Activated CD8-positive, alpha-beta T cell treated with anti-CD3 and anti-CD28 coated beads, Interleukin-2, amount 10 ng/mL, durations not matched to agents 7 days and 5 days (primary cell): ENCODE measurements around the gene ROCK2. TPM values are rescaled to one million over a fixed set of nuclear protein-coding genes. Genes with fewer than 3 reads are reported as not detected.

ENCODE experiments used
- ATAC-seq: fragments of 150-1000 bp; cut with Tn5 transposase; one replicate; pipeline ENCODE4 v1.10.0; 2021; ENCODE audit warnings: moderate library complexity
- CTCF ChIA-PET: fragments of 350-600 bp; sonication (Branson Sonifier 250); formaldehyde crosslinking; loops from one replicate; lab custom pipeline; 2021; ENCODE audit warnings: antibody characterized with exemption; lab: Charles Lee
- POLR2A ChIA-PET: fragments of 350-600 bp; sonication (Branson Sonifier 250); formaldehyde crosslinking; loops from one replicate; lab custom pipeline; 2021; ENCODE audit warnings: antibody characterized with exemption; lab: Charles Lee
- DNase-seq: peaks from one replicate; pipeline ENCODE4 v3.0.0-alpha.2; 2020
- H3K27ac Mint-ChIP-seq: one replicate; pipeline ENCODE4 v1.8.0; 2021; ENCODE audit warnings: mild to moderate bottlenecking, mixed read lengths
- H3K27me3 Mint-ChIP-seq: one replicate; pipeline ENCODE4 v1.8.0; 2021; ENCODE audit warnings: low read depth, mixed read lengths
- H3K36me3 Mint-ChIP-seq: one replicate; pipeline ENCODE4 v1.8.0; 2021; ENCODE audit warnings: low read depth, mixed read lengths
- H3K4me1 Mint-ChIP-seq: one replicate; pipeline ENCODE4 v1.8.0; 2021; ENCODE audit warnings: low read depth, mixed read lengths
- H3K4me3 Mint-ChIP-seq: one replicate; pipeline ENCODE4 v1.8.0; 2021; ENCODE audit warnings: mild to moderate bottlenecking, mixed read lengths
- H3K9me3 Mint-ChIP-seq: one replicate; pipeline ENCODE4 v1.8.0; 2022; ENCODE audit warnings: mixed read lengths; ENCODE audit not compliant: insufficient read depth
- total RNA-seq, 2 experiments: library from RNA; stranded (reverse); gene quantifications; one replicate each; pipeline ENCODE4 v1.2.3, GENCODE V29; 2021

Gene ROCK2
- total RNA-seq, 2 experiments from 2014 or later, result 14.0 to 14.6 TPM

GRCh38 chr2:11314487-11314886 is 29.9 kb downstream of the ROCK2 start:
- POLR2A ChIA-PET, result no interaction called here
- H3K36me3 Mint-ChIP-seq, result peaks cover 4% of the 10 kb centered on the region

DNA sequence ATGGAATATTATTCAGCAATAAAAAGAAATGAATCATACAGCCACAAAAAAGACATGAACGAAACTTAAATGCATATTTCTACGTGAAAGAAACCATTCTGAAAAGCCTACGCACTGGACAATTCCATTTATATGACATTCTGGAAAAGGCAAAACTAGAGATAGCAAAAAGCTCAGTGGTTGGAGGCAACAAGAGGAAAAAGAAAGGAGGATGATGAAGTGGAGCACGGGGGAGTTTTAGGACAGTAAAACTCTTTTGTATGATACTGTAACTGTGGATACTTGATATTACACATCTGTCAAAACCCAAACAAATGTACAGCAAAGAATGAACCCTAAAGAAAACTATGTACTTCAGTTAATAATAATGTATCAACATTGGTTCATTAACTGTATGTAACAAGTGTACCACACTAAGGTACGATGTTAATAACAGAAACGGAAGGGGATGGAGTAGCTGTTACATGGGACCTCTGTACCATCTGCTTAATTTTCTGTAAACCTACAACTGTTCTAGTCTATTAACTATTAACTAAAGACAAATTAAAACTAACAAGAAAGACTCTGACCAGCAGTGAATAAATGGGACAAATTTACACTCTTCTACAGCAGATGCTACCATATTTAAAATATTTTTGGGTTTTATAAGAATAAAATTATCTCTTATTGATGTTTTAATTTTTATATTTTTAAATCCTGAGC is 31.5 kb downstream of the ROCK2 start:
- Mint-ChIP-seq H3K27me3 (no peaks in the 10 kb centered on the region), H3K9me3 (no peaks in the 10 kb centered on the region), H3K4me1 (no peaks in the 10 kb centered on the region), H3K4me3 (no peak overlapping the region), H3K36me3 (no peaks in the 10 kb centered on the region), H3K27ac (no peak overlapping the region)
- no peak for ATAC-seq
- no peak for DNase-seq
- POLR2A ChIA-PET, result no interaction called here
- CTCF ChIA-PET, result no interaction called here

More at GRCh38 chr2:11314487-11314886, 29.9 kb downstream of the ROCK2 start:
- Mint-ChIP-seq H3K27me3 (no peaks in the 10 kb centered on the region), H3K4me1 (no peaks in the 10 kb centered on the region), H3K4me3 (no peak overlapping the region), H3K27ac (no peak overlapping the region), H3K9me3 (no peaks in the 10 kb centered on the region)
- ATAC-seq, result no peak
- CTCF ChIA-PET, result interaction anchor here (1.0 kb wide), 1 partner anchor 18 kb away, joined by 3 read pairs; no protein-coding TSS in a partner anchor
- DNase-seq, result no peak

DNA sequence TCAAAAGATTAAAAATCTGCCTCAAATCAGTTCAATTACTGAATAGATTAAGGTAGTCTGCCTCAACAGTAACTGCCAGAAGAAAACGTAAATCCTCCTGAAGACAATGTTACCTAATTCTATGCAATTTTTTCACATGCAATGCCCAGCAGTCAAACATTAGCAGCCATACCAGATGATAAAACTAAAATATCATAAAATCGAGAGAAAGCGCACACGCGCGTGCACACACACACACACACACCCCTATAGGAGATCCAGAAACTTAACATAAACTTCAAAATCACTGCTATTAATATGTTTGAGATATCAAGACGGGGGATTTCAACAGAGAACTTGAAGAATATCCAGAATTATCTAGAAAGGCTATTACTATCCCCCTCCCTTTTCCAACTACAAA is 32.9 kb downstream of the ROCK2 start:
- no peaks in the 10 kb centered on the region for H3K27me3 Mint-ChIP-seq
- no peak for DNase-seq
- ChIA-PET POLR2A (no interaction called here), CTCF (no interaction called here)
- no peak overlapping the region for H3K4me3 Mint-ChIP-seq
- H3K9me3 Mint-ChIP-seq, result no peaks in the 10 kb centered on the region
- no peaks in the 10 kb centered on the region for H3K36me3 Mint-ChIP-seq
- no peaks in the 10 kb centered on the region for H3K4me1 Mint-ChIP-seq
- H3K27ac Mint-ChIP-seq, result no peak overlapping the region
- ATAC-seq, result no peak

GRCh38 chr2:11310212-11310611 is 34.2 kb downstream of the ROCK2 start:
- ATAC-seq, result no peak
- no peaks in the 10 kb centered on the region for H3K9me3 Mint-ChIP-seq
- H3K27ac Mint-ChIP-seq, result no peak overlapping the region
- ChIA-PET POLR2A (no interaction called here), CTCF (no interaction called here)
- H3K4me1 Mint-ChIP-seq, result peaks cover 1% of the 10 kb centered on the region
- DNase-seq, result no peak
- no peaks in the 10 kb centered on the region for H3K36me3 Mint-ChIP-seq
- no peaks in the 10 kb centered on the region for H3K27me3 Mint-ChIP-seq
- H3K4me3 Mint-ChIP-seq, result no peak overlapping the region

DNA sequence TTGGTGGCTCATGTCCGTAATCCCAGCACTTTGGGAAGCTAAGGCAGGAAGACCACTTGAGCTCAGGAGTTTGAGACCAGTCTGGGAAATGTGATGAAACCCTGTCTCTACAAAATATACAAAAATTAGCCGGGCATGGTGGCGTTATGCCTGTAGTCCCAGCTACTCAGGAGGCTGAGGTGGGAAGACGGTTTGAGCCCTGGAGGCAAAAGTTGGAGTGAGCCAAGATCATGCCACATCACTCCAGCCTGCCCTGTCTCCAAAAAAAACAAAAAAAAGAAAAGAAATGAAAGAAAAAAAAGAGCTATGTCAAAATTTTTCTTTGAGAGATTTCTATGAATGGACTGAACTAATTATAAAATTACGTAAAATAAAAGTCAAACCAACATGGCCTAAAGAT is 34.7 kb downstream of the ROCK2 start:
- ChIA-PET CTCF (no interaction called here), POLR2A (no interaction called here)
- ATAC-seq (no peak), DNase-seq (no peak)
- H3K27me3 Mint-ChIP-seq, result no peaks in the 10 kb centered on the region
- H3K9me3 Mint-ChIP-seq, result no peaks in the 10 kb centered on the region
- H3K36me3 Mint-ChIP-seq, result no peaks in the 10 kb centered on the region
- H3K4me1 Mint-ChIP-seq, result peaks cover 1% of the 10 kb centered on the region
- no peak overlapping the region for H3K27ac Mint-ChIP-seq
- H3K4me3 Mint-ChIP-seq, result no peak overlapping the region

DNA sequence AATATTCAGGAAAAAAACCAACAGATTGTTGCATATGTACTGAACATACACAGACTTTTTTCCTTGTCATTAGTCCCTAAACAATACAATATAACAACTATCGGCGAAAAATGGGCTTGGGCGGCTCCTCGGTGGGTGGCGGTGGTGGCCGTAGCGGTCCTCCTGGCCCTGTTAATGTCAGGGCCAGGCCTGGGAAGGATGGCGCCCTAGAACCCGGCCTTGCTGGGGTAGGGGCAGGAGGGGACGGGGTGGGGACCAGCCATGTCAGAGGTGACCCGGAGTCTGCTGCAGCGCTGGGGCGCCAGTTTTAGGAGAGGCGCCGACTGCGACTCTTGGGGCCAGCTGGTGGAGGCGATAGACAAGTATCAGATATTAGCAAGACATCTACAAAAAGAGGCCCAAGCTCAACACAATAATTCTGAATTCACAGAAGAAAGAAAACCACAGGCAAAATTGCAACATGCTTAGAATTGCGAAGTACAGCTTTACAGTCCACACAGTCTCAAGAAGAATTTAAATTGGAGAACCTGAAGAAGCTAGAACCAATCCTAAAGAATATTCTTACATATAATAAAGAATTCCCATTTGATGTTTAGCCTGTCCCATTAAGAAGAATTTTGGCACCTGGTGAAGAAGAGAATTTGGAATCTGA is 36.5 kb downstream of the ROCK2 start:
- no peak for DNase-seq
- no peaks in the 10 kb centered on the region for H3K9me3 Mint-ChIP-seq
- ChIA-PET CTCF (no interaction called here), POLR2A (no interaction called here)
- no peak overlapping the region for H3K27ac Mint-ChIP-seq
- H3K27me3 Mint-ChIP-seq, result no peaks in the 10 kb centered on the region
- no peak overlapping the region for H3K4me3 Mint-ChIP-seq
- ATAC-seq, result no peak
- no peaks in the 10 kb centered on the region for H3K36me3 Mint-ChIP-seq
- H3K4me1 Mint-ChIP-seq, result peaks cover 1% of the 10 kb centered on the region

DNA sequence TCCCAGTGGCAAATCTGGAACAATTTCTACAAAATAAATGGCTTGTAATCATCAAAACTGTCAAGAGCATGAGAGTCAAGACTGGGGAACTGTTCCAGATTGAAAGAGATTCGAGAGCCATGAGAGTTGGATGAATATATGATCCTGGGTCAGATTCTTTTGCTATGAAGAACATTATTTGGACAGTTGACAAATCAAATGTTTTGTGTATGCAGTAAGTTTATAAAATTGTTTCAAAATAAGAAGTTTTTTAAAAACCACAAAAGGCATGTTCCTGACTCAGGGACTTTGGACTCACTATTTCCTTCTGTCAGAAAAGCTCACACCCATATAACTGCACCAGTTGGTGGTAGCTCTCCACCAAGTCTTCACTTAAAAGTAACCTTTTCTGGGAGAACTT is 38.5 kb downstream of the ROCK2 start:
- peaks cover 1% of the 10 kb centered on the region for H3K4me1 Mint-ChIP-seq
- H3K27ac Mint-ChIP-seq, result no peak overlapping the region
- CTCF ChIA-PET, result interaction anchor here (1.6 kb wide), 1 partner anchor 15 kb away, joined by 4 read pairs; no protein-coding TSS in a partner anchor
- ATAC-seq (no peak), DNase-seq (no peak)
- no peaks in the 10 kb centered on the region for H3K9me3 Mint-ChIP-seq
- no peaks in the 10 kb centered on the region for H3K27me3 Mint-ChIP-seq
- no peaks in the 10 kb centered on the region for H3K36me3 Mint-ChIP-seq
- H3K4me3 Mint-ChIP-seq, result no peak overlapping the region
- POLR2A ChIA-PET, result interaction anchor here (0.6 kb wide), 1 partner anchor 397 kb away, joined by 3 read pairs; no protein-coding TSS in a partner anchor

GRCh38 chr2:11305338-11305737 is 39.1 kb downstream of the ROCK2 start:
- Mint-ChIP-seq H3K4me1 (peaks cover 1% of the 10 kb centered on the region), H3K27me3 (no peaks in the 10 kb centered on the region), H3K36me3 (no peaks in the 10 kb centered on the region), H3K4me3 (no peak overlapping the region), H3K9me3 (no peaks in the 10 kb centered on the region), H3K27ac (no peak overlapping the region)
- DNase-seq (no peak), ATAC-seq (no peak)
- ChIA-PET CTCF (interaction anchor here (1.6 kb wide), 1 partner anchor 15 kb away, joined by 4 read pairs; no protein-coding TSS in a partner anchor), POLR2A (interaction anchor here (0.6 kb wide), 1 partner anchor 397 kb away, joined by 3 read pairs; no protein-coding TSS in a partner anchor)

DNA sequence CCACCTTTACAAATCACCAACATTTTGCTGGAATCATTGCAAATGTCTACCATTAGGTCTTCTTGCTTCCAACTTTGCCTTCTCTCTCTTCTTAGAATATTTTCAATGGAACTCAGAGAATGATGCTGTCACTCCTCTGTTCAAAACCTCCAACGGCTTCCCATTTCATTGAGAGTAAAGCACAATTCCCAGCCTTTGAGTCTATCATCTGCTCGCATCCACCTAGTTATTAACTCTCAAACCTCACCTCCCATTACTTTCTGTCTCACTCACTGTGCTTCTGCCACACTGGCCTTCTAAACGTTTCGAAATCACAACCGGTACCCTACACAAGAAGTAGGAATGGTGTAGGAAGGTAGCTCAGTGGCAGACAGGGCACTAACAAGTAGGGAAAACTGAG is 40.0 kb downstream of the ROCK2 start:
- ChIA-PET CTCF (no interaction called here), POLR2A (no interaction called here)
- Mint-ChIP-seq H3K27ac (no peak overlapping the region), H3K27me3 (no peaks in the 10 kb centered on the region), H3K9me3 (no peaks in the 10 kb centered on the region), H3K4me1 (peaks cover 1% of the 10 kb centered on the region), H3K4me3 (no peak overlapping the region), H3K36me3 (no peaks in the 10 kb centered on the region)
- ATAC-seq, result no peak
- DNase-seq, result no peak

GRCh38 chr2:11303290-11304013 is 41.0 kb downstream of the ROCK2 start:
- H3K27ac Mint-ChIP-seq, result no peak overlapping the region
- no peak overlapping the region for H3K4me3 Mint-ChIP-seq
- ATAC-seq (no peak), DNase-seq (no peak)
- POLR2A ChIA-PET, result no interaction called here
- peaks cover 1% of the 10 kb centered on the region for H3K4me1 Mint-ChIP-seq
- no peaks in the 10 kb centered on the region for H3K36me3 Mint-ChIP-seq
- no peaks in the 10 kb centered on the region for H3K9me3 Mint-ChIP-seq
- H3K27me3 Mint-ChIP-seq, result no peaks in the 10 kb centered on the region
- CTCF ChIA-PET, result no interaction called here

- Mint-ChIP-seq H3K4me3 (no peak overlapping the region), H3K4me1 (no peaks in the 10 kb centered on the region), H3K9me3 (no peaks in the 10 kb centered on the region), H3K27ac (no peak overlapping the region), H3K36me3 (no peaks in the 10 kb centered on the region), H3K27me3 (no peaks in the 10 kb centered on the region)
- ATAC-seq (no peak), DNase-seq (no peak)
- POLR2A ChIA-PET, result no interaction called here
- CTCF ChIA-PET, result no interaction called here
Measured at GRCh38 chr2:11299439-11299838, 45.0 kb downstream of the ROCK2 start.

DNA sequence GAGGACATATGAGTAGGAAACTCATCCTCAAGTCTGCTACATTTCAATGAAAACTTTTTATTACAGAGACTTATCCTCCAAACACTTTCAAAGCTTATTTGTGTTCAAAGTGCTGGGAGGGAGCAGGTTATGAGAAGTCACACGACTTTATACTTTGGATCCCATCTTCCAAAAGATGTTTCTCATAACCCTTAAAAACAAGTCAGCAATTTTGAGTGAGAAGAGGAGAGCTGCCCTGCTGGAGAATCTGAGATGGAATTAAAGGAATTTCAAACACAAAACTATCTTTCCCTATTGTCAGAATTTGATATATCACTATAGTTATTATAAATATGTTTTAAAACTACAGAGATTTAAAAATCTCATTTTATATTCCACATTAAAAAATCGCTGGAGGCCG is 45.8 kb downstream of the ROCK2 start:
- no peak for DNase-seq
- Mint-ChIP-seq H3K36me3 (no peaks in the 10 kb centered on the region), H3K27ac (no peak overlapping the region), H3K27me3 (no peaks in the 10 kb centered on the region), H3K4me1 (no peaks in the 10 kb centered on the region), H3K9me3 (no peaks in the 10 kb centered on the region), H3K4me3 (no peak overlapping the region)
- POLR2A ChIA-PET, result no interaction called here
- ATAC-seq, result no peak
- CTCF ChIA-PET, result no interaction called here
